GM18505 (cell line): ENCODE results near the gene TMEM44.

Source experiments
- ATAC-seq: cut with Tn5 transposase; IDR thresholded peaks from one replicate; pipeline ENCODE4 v1.9.1; 2021; ENCODE audit not compliant: unreplicated experiment
- POLR2A ChIP-seq: IDR thresholded peaks from 4 replicates; pipeline ENCODE4 v1.6.1; 2011; ENCODE audit warnings: borderline replicate concordance; ENCODE audit not compliant: insufficient read depth, insufficient read length; ENCODE audit errors: extremely low read depth

Gene TMEM44

DNA sequence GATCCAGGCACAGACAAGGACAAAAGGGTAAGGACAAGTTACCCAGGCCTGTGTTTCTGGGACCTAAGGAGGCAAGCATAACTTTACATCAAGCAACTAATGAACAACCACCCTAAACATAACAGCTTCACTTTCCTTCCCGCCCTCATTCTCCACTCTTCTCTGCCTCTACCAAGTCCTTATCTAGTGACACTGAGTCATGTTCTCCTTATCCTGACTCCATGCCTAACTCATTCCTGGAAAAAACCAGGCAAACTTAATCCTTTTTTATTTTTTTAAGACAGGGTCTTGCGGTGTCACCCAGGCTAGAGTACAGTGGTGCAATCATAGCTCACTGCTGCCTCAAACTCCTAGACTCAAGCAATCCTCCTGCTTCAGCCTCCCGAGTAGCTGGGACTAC lies 44.5 kb downstream of the TMEM44 start:
- no peak for TF ChIP-seq POLR2A
- no peak for ATAC-seq

DNA sequence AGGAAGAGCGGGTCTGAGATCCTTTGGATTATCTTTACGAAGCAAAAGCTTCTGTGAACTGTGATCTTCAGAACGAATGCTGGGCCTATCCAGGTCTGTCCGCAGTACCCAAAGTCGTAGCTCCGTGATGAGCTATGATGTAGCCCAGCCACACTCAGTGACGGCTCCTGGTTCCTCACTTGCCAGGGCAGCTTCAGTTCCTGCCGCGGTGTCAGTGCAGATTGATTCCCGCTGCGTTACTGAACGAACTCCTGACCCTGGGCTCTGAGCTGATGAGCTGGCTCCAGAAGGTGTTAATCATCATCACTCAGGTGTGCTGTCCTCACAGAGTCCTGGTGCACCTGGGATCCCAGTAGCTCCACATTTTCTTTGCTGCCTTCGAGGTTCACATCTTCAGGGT lies 45.0 kb downstream of the TMEM44 start:
- no peak for ATAC-seq
- no peak for TF ChIP-seq POLR2A

DNA sequence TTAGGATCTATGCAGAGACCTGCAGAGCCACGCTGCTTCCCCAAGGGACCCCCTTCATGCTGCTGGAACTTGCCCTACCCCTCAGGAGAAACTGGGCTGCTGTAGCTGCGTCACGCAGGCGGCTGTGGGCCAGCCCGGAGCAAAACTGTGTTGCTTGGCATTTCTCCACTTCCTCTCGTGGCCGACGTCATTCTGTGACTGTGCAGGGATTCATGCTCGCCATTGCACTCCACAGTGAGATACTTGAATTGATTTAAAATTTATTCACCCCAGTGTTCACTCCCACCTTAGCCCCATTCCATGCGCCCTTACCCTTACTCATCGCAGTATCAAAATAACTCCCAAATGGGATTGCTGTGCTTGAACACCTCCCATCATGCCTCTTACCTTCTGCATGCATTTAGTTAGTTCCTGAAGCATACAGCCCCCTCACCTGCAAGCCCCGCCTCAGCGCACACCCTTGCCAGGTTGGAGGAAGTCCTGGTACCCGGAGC lies 45.7 kb downstream of the TMEM44 start:
- no peak for ATAC-seq
- no peak for TF ChIP-seq POLR2A

DNA sequence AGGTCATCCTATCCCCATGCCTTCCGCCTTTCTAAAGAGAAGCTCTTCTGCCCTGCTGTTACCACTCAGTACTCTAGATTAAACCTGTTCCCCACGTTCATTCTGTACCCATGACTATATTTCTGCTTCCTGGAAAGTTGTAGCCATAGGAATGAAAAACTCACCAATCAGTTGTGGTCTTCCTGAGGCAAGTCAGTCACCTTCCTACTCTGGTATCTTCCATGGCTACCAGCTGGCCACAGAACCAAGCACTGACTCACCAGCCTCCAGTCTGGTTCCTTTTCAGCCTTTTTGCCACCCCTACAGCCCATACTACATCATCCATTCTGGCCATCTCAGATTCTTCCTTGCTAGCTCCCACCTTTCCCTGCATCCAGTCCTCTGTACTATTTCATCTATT lies 46.4 kb downstream of the TMEM44 start:
- TF ChIP-seq POLR2A = no peak
- ATAC-seq = no peak

DNA sequence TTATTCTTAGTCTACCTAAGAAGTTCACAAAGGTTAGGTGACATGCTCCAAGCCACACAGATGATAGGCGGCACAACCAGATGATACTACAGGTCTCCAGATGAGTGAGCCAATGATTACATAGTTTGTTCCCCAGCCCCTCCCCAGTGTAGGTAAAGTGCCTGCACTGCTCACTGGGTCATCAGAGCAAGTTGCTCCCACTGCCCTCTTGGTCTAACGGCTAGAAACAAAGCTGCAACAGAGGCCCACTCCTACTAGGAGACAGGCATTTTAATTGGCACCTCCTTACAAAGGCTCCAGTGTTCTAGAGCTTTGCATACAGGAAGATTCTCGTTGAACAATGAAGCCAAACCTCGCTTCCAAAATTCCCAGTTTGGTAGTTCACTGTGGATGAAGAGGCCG lies 47.3 kb downstream of the TMEM44 start:
- ATAC-seq = no peak
- no peak for TF ChIP-seq POLR2A

DNA sequence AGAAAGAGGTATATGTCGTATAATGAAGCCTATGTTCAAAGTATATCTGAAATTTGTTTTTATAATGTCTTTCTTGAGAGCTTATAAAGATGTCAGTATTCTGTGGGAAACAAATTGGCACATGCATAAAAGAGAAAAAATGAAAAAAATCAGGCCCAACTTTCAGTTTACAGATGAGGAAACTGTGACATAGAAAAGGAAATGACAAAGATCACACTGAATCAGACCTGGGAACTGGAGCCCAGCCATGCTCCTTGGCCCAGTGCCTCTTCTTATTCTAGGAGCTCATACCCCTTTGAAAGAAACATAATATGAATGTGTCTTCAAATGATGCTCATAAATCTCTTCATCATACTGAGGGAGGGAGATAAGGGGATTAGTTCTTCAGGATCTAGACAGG lies 48.4 kb downstream of the TMEM44 start:
- no peak for ATAC-seq
- TF ChIP-seq POLR2A = no peak

DNA sequence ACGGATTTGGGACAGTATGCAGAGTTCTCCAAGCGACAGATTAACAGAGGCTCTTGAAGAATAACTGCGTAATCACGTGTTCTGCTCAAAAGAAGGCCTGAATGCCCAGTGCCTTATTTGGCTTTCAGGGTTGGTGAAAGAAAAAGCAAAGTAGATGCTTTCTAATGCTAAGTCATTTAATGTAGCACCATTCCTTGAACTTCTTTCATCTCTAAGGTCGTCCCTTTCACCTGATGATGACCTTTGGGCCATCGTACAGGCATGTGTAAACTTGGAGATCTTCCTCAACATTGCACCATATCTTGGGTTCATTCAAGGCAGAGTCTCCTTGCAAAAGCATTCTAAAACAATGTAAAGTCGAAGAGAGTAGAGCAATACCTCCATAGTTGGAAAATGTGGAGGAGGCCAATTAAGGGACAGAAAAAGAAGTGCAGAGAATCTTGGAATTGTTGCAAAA lies 48.9 kb downstream of the TMEM44 start:
- ATAC-seq = no peak
- no peak for TF ChIP-seq POLR2A

DNA sequence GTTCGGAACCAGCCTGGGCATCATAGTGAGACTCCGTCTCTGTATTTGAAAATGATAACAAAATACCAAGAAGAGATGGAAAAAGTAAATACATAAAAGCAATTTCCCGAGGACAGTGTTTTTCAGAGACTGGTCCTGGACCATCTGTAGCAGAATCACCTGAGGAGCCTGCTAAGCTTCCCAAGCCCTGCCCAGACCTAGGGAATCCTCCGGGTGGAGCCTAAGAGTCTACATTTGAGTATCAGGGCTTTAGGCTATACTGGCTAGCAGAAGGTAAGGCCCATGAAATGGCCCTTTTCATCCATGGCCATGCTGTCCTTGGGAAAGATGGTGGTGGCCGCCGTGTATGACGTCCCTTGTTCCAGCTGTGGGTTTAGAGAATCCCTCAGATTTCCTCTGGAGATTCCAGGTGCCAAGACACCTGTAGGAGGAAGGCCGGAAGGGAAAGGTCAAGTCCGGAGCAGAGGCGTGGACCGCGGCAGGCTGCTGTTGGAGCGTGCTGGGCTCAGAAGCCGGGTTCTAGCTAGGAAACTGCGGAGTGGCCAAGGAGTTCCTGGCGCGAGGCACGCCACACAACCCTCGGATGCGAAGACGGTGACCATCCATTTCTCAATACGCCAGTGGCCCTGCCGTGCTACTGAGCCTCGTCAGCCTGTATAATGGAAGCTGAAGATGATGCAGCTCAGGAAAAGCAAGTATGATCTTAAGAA lies 50.9 kb downstream of the TMEM44 start:
- no peak for TF ChIP-seq POLR2A
- no peak for ATAC-seq

DNA sequence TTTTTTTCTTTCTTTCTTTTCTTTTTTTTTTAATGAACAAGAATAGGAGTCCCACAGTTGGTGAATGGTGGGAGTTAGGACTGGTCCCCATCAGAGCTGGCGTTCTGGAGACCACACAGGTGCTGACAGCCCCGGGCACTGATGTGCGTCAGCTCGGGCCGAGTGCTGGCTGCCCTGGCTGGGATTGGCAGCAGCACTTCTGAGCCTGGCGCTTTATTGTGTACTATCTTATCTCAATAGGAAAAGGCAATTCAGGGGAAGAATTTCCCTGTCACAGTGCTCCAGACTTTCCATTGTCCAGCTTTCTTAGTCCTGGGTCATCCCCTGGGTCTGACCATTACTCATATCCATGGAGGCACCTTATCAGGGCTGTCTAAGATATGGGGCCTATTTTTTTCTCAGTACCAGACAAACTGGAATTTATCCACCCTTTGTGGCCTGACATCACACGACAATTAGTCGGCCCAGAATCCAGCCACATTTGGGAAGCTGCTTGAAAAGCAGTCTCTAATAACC lies 54.1 kb downstream of the TMEM44 start:
- ATAC-seq = no peak
- TF ChIP-seq POLR2A = no peak

DNA sequence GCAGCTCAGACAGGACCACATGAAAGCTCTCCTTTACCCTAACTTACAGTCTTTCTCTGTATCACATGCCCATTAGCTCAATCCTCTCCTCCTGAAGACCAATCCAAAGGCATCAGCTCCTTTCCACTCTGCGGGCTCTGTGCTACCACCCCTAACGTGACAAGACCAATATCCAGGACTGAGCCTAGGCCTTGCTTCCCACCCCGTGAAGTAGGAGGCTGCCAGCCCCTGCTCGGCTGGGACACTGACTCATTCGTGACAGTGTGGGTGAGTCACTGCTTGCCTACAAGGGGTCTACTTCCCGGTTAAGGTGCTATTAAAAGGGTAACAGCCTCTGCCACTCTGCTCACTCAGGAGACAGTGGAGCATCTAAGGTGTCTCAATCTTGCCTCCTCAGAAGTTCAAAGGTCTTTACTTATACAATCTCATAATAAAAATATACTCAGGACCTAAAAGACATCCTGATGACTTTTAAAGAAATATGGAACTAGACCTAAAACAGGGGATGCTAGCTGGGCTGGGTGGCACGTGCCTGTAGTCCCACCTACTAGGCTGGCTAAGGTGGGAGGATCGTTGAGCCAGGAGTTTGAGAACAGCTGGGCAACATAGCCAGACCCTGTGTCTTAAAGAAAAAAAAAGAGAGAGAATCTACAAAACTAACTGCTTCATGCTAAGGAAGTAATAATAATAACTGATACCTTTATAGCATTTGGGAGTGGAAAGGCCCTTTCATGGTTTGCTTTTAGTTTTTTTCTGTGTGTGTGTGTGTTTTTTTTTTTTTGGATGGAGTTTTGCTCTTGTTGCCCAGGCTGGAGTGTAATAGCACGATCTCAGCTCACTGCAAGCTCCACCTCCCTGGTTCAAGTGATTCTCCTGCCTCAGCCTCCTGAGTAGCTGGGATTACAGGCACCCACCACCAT lies 55.0 kb downstream of the TMEM44 start:
- ATAC-seq = no peak

DNA sequence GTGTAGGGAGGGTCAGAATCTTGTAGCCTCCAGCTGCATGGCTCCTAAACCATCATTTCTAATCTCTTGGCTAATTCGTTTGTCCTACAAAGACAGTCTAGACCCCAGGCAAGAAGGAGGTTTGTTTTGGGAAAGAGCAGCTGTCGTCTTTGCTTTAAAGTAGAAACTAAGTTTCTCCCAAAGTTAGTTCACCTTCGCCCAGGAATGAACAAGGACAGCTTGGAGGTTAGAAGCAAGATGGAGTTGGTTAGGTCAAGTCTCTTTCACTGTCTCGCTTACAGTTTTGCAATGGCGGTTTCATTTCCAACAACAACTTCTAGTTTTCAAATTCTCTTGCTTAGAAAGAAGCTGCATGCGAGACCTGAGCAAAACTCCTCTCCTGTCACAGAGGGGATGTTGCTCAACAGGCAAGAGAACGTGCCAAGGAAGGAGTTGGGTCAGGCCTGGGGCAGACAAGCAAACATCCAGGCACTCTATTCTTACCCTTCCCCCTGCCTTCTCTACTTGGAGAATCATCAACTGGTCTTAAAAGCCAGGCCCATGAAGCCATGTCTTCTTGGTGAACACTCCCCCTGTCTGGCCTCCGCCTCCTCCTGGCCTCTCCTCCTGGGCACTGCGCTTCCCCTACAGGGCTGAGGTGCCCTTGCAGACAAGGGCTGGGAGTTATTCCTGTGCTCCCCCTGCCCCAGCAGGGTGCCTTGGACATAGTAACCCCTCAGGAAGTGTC lies 57.6 kb downstream of the TMEM44 start:
- no peak for ATAC-seq
- TF ChIP-seq POLR2A = no peak

More for the DNA sequence above, 55.0 kb downstream of the TMEM44 start:
- TF ChIP-seq POLR2A = no peak

DNA sequence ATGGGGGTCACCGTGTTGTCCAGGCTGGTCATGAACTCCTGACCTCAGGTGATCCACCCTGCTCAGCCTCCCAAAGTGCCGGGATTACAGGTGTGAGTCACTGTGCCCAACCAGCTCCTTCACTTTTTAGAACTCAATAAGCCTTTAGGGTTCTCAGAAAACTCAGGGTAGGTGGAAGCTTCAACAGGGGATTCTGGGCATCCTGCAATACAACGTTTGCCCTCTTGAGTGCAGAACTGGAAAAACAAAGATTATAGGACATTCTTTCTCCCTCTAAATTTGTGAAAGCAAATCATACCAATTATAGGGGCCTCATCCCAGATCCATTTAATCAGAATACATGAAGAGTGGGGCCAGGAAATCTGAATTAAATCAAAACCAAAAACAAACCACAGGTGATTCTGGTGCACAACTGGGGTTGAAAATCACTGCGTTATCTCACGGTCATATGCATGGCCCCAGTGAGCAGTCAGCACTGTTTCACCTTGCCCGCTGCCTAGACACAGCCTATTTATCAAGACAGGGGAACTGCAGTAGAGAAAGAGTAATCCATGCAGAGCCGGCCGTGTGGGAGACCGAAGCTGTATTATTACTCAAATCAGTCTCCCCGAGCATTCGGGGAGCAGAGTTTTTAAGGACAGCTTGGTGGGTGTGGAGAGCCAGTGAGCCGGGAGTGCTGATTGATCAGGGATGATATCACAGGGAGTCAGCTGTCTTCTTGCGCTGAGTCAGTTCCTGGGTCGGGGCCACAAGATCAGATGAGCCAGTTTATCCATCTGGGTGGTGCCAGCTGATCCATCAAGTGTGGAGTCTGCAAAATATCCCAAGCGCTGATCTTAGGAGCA lies 58.4 kb downstream of the TMEM44 start:
- TF ChIP-seq POLR2A = no peak
- no peak for ATAC-seq

DNA sequence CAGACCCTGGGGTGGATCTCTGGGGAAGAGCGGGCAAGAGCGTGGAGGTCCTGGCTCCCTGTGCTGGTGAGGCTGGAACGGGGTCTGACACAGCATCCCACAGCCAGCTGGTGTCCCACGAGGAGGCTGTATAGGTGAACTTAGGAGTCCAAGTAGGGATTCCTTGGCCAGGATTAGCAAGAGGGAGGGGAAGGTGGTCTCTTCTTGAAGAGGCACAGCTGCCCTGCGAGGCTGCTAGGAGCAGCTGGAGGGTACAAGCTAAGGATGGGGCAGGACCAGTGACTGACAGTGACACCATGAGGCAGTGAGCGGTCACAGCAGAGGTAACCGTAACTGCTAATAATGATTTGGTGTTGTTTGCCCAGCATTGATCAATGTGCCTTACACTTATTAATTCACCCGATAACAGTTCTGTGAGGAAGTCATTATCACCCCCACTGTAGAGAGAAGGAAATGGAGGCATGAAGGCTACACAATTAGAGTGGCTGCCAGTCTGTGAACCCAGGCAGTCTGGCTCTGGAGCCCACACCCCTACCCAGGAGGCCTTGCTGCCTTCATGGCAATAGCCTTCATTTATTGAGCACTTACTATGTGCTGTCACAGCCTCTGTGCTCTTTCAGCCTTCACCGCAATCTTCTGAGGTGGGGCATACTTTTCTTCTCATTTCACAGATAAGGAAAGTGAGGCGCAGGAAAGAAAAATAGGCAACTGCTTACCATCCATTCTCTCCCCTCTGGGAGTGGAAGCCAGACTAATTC lies 59.4 kb downstream of the TMEM44 start:
- ATAC-seq = no peak
- no peak for TF ChIP-seq POLR2A
